Choroid plexus epithelial cell (primary cell): Measurements from ENCODE around the gene FNDC3A.

Experiments used
- DNase-seq: peaks from one replicate; pipeline ENCODE4 v3.0.0-alpha.2; 2010; ENCODE audit warnings: low read depth
- H3K4me3 ChIP-seq: 2 replicates; pipeline ENCODE4 v1.5.1; 2011; ENCODE audit warnings: low read depth, mild to moderate bottlenecking, control low read depth, low read length, moderate library complexity
- CTCF ChIP-seq: conservative IDR thresholded peaks from 2 replicates; pipeline ENCODE4 v1.5.1; 2011; ENCODE audit warnings: low read depth, mild to moderate bottlenecking, control low read depth, inconsistent platforms, low read length, moderate library complexity

FNDC3A gene

GRCh38 chr13:48955536-48955935 lies 20.2 kb upstream of the FNDC3A start:
- H3K4me3 ChIP-seq = no peak overlapping the region
- TF ChIP-seq CTCF = no peak
- no peak for DNase-seq

- H3K4me3 ChIP-seq = no peak overlapping the region
- TF ChIP-seq CTCF = no peak
- DNase-seq = no peak
Measured at GRCh38 chr13:48961379-48961778, 14.3 kb upstream of the FNDC3A start.

GRCh38 chr13:48962281-48962680 lies 13.4 kb upstream of the FNDC3A start:
- TF ChIP-seq CTCF = no peak
- H3K4me3 ChIP-seq = no peak overlapping the region
- DNase-seq = peak; percentile 33

- H3K4me3 ChIP-seq = no peak overlapping the region
- DNase-seq = no peak
- no peak for TF ChIP-seq CTCF
Measured at GRCh38 chr13:48965736-48966135, 10.0 kb upstream of the FNDC3A start.

- no peak for DNase-seq
- no peak overlapping the region for H3K4me3 ChIP-seq
- TF ChIP-seq CTCF = no peak
Measured at GRCh38 chr13:48969685-48970084, 6.0 kb upstream of the FNDC3A start.

GRCh38 chr13:48973845-48974431 lies 1.8 kb upstream of the FNDC3A start:
- no peak for DNase-seq
- TF ChIP-seq CTCF = no peak
- H3K4me3 ChIP-seq = no peak overlapping the region

GRCh38 chr13:48975101-48975855 lies 434 bp upstream of the FNDC3A start:
- peak; percentile 76 for DNase-seq
- TF ChIP-seq CTCF = peak; percentile 41
- H3K4me3 ChIP-seq = peak overlapping the region; percentile 84
